A549 (cell line): Measurements from ENCODE around the gene FASTK. TPM values are rescaled to one million over a fixed set of nuclear protein-coding genes. Genes with fewer than 3 reads are reported as not detected.

Experiments used
- ATAC-seq, 2 experiments: fragments of 200-7000 bp in 1 of 2; fragments of >200 bp in 1 of 2; cut with Nextera tagmentation in 1 of 2; cut with Tn5 transposase in 1 of 2; 3 replicates each; pipeline versions ENCODE4 v1.8.0 to v1.9.1; 2018 to 2020; ENCODE audit warnings: mild to moderate bottlenecking in 1 of 2, moderate library complexity in 1 of 2
- CTCF ChIA-PET: fragments of 300-600 bp; sonication (Branson Sonifier 250); formaldehyde crosslinking; extraction: SDS; loops from one replicate; lab custom pipeline; 2021; ENCODE audit warnings: antibody characterized with exemption, inconsistent platforms; lab: Yijun Ruan, JAX
- POLR2A ChIA-PET: fragments of 350-600 bp; formaldehyde crosslinking; extraction: SDS; loops from one replicate; lab custom pipeline; 2021; ENCODE audit warnings: antibody characterized with exemption, inconsistent platforms; lab: Yijun Ruan, JAX
- DNase-seq, 2 experiments: peaks; one replicate each; pipeline versions ENCODE4 v3.0.0 to v3.0.0-alpha.2; 2011 to 2016; ENCODE audit warnings: low read depth in 1 of 2, low spot score in 1 of 2
- FAIRE-seq: peaks from 2 replicates; lab custom pipeline; 2011; peaks lifted over from hg19 to GRCh38; lab: Jason Lieb, UNC
- H3K27ac ChIP-seq, 2 experiments: fragments of >200 bp; sonication (Bioruptor Twin); formaldehyde crosslinking; 3 replicates each; pipeline ENCODE4 v1.5.1; 2016 to 2017
- H3K4me1 ChIP-seq: fragments of >200 bp; sonication (Bioruptor Twin); formaldehyde crosslinking; 3 replicates; pipeline ENCODE4 v1.6.1; 2016
- H3K4me2 ChIP-seq: fragments of >200 bp; sonication (Bioruptor Twin); formaldehyde crosslinking; 3 replicates; pipeline ENCODE4 v1.6.1; 2016
- H3K4me3 ChIP-seq: fragments of >200 bp; sonication (Bioruptor Twin); formaldehyde crosslinking; 3 replicates; pipeline ENCODE4 v1.5.1; 2016
- H3K9me3 ChIP-seq: fragments of >200 bp; sonication (Bioruptor Twin); formaldehyde crosslinking; 3 replicates; pipeline ENCODE4 v1.6.1; 2016
- BHLHE40 ChIP-seq: IDR thresholded peaks from 2 replicates; pipeline ENCODE4 v1.6.1; 2012; ENCODE audit warnings: low read depth, low read length, inconsistent platforms
- CEBPB ChIP-seq, 2 experiments: fragments of >200 bp in 1 of 2; sonication (Bioruptor Twin) in 1 of 2; formaldehyde crosslinking in 1 of 2; IDR thresholded peaks; 2 replicates each; pipeline ENCODE4 v1.6.1; 2012 to 2016
- CHD4 ChIP-seq: fragments of 200-600 bp; sonication (generic); IDR thresholded peaks from 2 replicates; pipeline ENCODE4 v1.6.1; 2016; ENCODE audit warnings: antibody characterized with exemption, mild to moderate bottlenecking, borderline replicate concordance
- EHMT2 ChIP-seq: fragments of 200-600 bp; sonication (generic); IDR thresholded peaks from 2 replicates; pipeline ENCODE4 v1.6.1; 2016; ENCODE audit warnings: antibody characterized with exemption, low read depth, mild to moderate bottlenecking, moderate library complexity
- EP300 ChIP-seq, 2 experiments: fragments of >200 bp; sonication (Bioruptor Twin); formaldehyde crosslinking; IDR thresholded peaks; 2 replicates in 1 of 2; 3 replicates in 1 of 2; pipeline ENCODE4 v1.6.1; 2016 to 2017
- ESRRA ChIP-seq: fragments of 150-350 bp; IDR thresholded peaks from 2 replicates; pipeline ENCODE4 v1.6.1; 2014; ENCODE audit warnings: mild to moderate bottlenecking, low read length, borderline replicate concordance
- FOSL2 ChIP-seq, 2 experiments: fragments of 450-650 bp in 1 of 2; fragments of >200 bp in 1 of 2; sonication (Bioruptor Twin) in 1 of 2; formaldehyde crosslinking; IDR thresholded peaks; 2 replicates each; pipeline versions ENCODE4 v1.5.0 to v1.6.1; 2016 to 2020; ENCODE audit warnings: mild to moderate bottlenecking in 1 of 2, moderate library complexity in 1 of 2
- GATA3 ChIP-seq: IDR thresholded peaks from 2 replicates; pipeline ENCODE4 v1.6.1; 2012; ENCODE audit warnings: borderline replicate concordance
- JUN ChIP-seq, 2 experiments: fragments of >200 bp; sonication (Bioruptor Twin); formaldehyde crosslinking; IDR thresholded peaks; 2 replicates in 1 of 2; 3 replicates in 1 of 2; pipeline ENCODE4 v1.6.1; 2016 to 2017
- JUNB ChIP-seq: fragments of >200 bp; sonication (Bioruptor Twin); formaldehyde crosslinking; IDR thresholded peaks from 2 replicates; pipeline ENCODE4 v1.6.1; 2016
- KDM1A ChIP-seq: fragments of 200-600 bp; sonication (generic); IDR thresholded peaks from 2 replicates; pipeline ENCODE4 v1.6.1; 2016; ENCODE audit warnings: low read depth, mild to moderate bottlenecking
- MAFK ChIP-seq: fragments of 450-650 bp; IDR thresholded peaks from 2 replicates; pipeline ENCODE4 v1.6.1; 2014; ENCODE audit not compliant: partially characterized antibody
- MAX ChIP-seq: IDR thresholded peaks from 2 replicates; pipeline ENCODE4 v1.6.1; 2012
- PBX3 ChIP-seq: IDR thresholded peaks from 2 replicates; pipeline ENCODE4 v1.6.1; 2012
- POLR2A ChIP-seq: IDR thresholded peaks from 2 replicates; pipeline ENCODE4 v1.6.1; 2012; ENCODE audit warnings: mild to moderate bottlenecking, low read length
- RAD21 ChIP-seq, 2 experiments: fragments of >200 bp in 1 of 2; sonication (Bioruptor Twin) in 1 of 2; formaldehyde crosslinking in 1 of 2; IDR thresholded peaks in 1 of 2; conservative IDR thresholded peaks in 1 of 2; 2 replicates in 1 of 2; 3 replicates in 1 of 2; pipeline ENCODE4 v1.6.1; 2012 to 2018; ENCODE audit warnings: inconsistent platforms in 1 of 2
- RARB ChIP-seq: fragments of 250-450 bp; sonication (Bioruptor Pico); IDR thresholded peaks from 2 replicates; pipeline ENCODE4 v1.8.0; 2021; ENCODE audit warnings: mild to moderate bottlenecking, moderate library complexity
- REST ChIP-seq: fragments of 200-600 bp; sonication (generic); IDR thresholded peaks from 2 replicates; pipeline ENCODE4 v1.6.1; 2016; ENCODE audit warnings: antibody characterized with exemption, mild to moderate bottlenecking, moderate library complexity
- SREBF2 ChIP-seq: fragments of 450-650 bp; IDR thresholded peaks from 2 replicates; pipeline ENCODE4 v1.6.1; 2014; ENCODE audit warnings: mild to moderate bottlenecking, moderate library complexity
- WGBS: methylation state at CpG from one replicate; pipeline ENCODE4 v1.1.6; 2017; ENCODE audit errors: missing lambda C conversion rate; 5-methylcytosine and 5-hydroxymethylcytosine counted together
- polyA plus RNA-seq, 4 experiments: library from polyadenylated mRNA; depleted of rRNA in 3 of 4; stranded (reverse); fragments of >200 nt; fragmentation: RNase III in 1 of 4; extraction: RNeasy Plus Mini Kit Qiagen cat#74134 plus additional on column Dnase treatment in 1 of 4; gene quantifications; 2 replicates in 3 of 4; 3 replicates in 1 of 4; pipeline ENCODE4 v1.2.3, GENCODE V29; 2011 to 2017
- TF ChIP-seq, protein P1 (sequence below): fragments of >200 bp; sonication (Bioruptor Twin); formaldehyde crosslinking; IDR thresholded peaks from 3 replicates; pipeline ENCODE4 v1.6.1; 2016
- TF ChIP-seq, protein P2 (sequence below): fragments of >200 bp; sonication (Bioruptor Twin); formaldehyde crosslinking; IDR thresholded peaks from 2 replicates; pipeline ENCODE4 v1.6.1; 2016

FASTK gene
- polyA plus RNA-seq, 2 of the 4 experiments (the other 2 are of a cell fraction) = 38.5 to 72.4 TPM

DNA sequence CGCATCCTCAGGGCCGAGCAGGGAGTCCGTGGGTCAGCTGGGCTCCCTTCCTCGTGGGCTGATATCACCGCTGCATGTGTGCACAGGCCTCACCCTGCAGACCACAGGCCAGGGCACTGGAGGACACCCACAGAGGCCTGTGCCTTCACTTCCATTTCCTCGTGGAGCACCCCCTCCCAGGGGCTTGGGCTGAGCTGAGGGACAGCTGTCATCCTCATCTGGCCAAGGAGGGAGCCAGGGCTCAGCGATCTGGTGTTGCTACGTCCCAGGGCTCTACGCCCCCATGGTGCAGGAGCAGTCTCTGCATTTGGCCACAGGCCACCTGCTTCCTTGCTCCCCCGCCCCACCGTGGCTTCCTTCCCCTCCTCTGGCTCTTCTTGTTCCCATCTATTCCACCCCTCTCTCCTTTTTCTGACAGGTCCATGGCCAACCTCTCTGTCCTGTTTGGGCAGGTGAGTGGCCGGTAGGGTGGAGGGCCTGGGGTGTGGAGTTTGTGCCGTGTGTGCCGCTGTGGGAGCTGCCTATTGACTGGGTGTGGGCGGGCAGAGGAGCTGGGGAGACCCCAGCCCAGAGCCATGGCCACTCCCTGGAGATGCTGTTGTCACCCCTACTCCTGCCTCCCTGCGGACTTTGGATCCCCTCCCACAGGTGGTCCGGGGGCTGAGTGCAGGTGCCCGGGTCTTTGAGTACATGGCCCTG lies 40.6 kb downstream of the FASTK start:
- TF ChIP-seq BHLHE40 = no peak
- 0 out of 2 replicates have a peak, but pooled peaks have one; percentile 9 for TF ChIP-seq MAX
- Histone ChIP-seq H3K4me3 (no peak overlapping the region), H3K9me3 (no peaks in the 10 kb centered on the region), H3K4me1 (peaks cover 33% of the 10 kb centered on the region), H3K4me2 (peak overlapping the region; percentile 65), H3K27ac (peak overlapping the region; percentile 79 to 88)
- ChIA-PET POLR2A (interaction anchor here (1.2 to 1.8 kb wide), 4 partner anchors 8 to 22 kb away, joined by 3 to 15 read pairs (median 10); partner anchors contain the start of genes ABCB8, ASIC3 and CDK5), CTCF (interaction anchor here (1.0 to 4.4 kb wide), 10 partner anchors 10 to 80 kb away, joined by 3 to 24 read pairs (median 5); partner anchors contain the start of genes ABCB8 and ATG9B)
- no peak for DNase-seq
- peak; percentile 16 to 37 for ATAC-seq
- 61% methylated on average over 15 of the region's 18 CpGs for WGBS
- FAIRE-seq = no peak

DNA sequence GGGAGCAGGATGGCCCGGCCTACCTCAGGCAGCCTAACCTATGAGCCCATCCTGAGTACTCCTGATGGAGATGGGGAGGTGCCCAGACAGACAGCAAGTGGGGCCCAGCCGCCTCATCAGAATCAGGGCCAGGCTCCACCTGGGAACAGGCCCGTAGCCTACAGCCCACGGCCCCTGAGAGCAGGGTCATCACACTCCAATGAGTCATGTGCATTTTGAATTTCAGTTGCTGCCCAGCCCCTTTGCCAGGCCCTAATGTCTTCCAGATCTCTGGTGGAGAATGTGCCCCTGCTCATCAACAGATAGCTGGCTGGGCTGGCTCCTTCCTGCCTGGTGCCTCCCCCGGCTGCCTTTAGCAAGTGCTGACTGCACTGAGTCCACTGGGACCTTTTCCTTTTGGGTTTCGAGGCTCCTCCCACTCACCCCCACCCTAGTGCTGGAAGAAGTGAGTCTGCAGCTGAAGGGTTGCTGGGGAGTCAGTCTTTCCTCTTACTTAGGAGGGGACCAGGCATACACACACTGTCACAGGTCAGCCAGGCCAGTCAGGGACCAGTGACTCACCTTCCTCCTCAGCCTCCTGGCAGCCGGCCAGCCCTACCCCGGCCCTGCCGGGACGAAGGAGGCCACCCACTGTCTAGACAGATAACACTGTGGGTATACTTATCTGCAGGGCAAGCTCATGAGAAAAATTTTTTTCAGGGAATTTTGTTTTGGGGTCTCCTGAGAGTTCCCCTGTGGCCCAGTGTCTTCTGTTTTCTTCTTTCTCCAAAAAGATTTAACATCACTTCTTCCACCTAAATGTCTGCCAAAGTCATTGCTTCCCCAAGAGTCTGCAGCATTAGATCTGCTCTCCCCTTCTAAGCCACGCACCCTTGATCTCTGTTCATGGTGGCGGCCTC lies 41.4 kb downstream of the FASTK start:
- POLR2A ChIA-PET = interaction anchor here (0.8 to 1.8 kb wide), 5 partner anchors 8 to 41 kb away, joined by 3 to 15 read pairs (median 9); partner anchors contain the start of genes ABCB8, ASIC3, CDK5 and FASTK
- WGBS = 15% methylated on average over 11 of the region's 12 CpGs

More for the DNA sequence above, 41.4 kb downstream of the FASTK start:
- TF ChIP-seq, protein P1, sequence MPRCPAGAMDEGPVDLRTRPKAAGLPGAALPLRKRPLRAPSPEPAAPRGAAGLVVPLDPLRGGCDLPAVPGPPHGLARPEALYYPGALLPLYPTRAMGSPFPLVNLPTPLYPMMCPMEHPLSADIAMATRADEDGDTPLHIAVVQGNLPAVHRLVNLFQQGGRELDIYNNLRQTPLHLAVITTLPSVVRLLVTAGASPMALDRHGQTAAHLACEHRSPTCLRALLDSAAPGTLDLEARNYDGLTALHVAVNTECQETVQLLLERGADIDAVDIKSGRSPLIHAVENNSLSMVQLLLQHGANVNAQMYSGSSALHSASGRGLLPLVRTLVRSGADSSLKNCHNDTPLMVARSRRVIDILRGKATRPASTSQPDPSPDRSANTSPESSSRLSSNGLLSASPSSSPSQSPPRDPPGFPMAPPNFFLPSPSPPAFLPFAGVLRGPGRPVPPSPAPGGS = 0 out of 3 replicates have a peak, but pooled peaks have one; percentile 43
- TF ChIP-seq RAD21 (conservative IDR thresholded peaks at IDR 0.05 in 1 of 2, IDR thresholded peaks at IDR 0.05 in 1 of 2) (peak in 1 of 2 experiments; percentile 5; a peak in 2 of 5 replicates), KDM1A (no peak), EHMT2 (no peak), GATA3 (peak; percentile 50; the same call in 1 of the 2 replicates), EP300 (IDR thresholded peaks at IDR 0.05) (no peak), JUN (IDR thresholded peaks at IDR 0.05) (peak; percentile 41 to 59; a peak in 4 of 5 replicates), POLR2A (peak; percentile 48), SREBF2 (no peak), ESRRA (no peak), REST (no peak), RARB (no peak), JUNB (peak; percentile 49), MAX (peak; percentile 39; the same call in 1 of the 2 replicates), CEBPB (IDR thresholded peaks at IDR 0.05) (no peak), PBX3 (peak; percentile 28; the same call in 1 of the 2 replicates), MAFK (peak; percentile 33), CHD4 (no peak), FOSL2 (IDR thresholded peaks at IDR 0.05) (peak; percentile 59; the same call in 1 of the 2 replicates), FOSL2 (CRISPR knock-in tag; IDR thresholded peaks at IDR 0.05) (peak; percentile 90)
- TF ChIP-seq, protein P2, sequence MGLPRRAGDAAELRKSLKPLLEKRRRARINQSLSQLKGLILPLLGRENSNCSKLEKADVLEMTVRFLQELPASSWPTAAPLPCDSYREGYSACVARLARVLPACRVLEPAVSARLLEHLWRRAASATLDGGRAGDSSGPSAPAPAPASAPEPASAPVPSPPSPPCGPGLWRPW = no peak
- Histone ChIP-seq H3K4me1 (peaks cover 33% of the 10 kb centered on the region), H3K4me3 (no peak overlapping the region), H3K4me2 (peak overlapping the region; percentile 65), H3K27ac (peak overlapping the region; percentile 79 to 88), H3K9me3 (no peaks in the 10 kb centered on the region)
- CTCF ChIA-PET = interaction anchor here (1.0 to 4.4 kb wide), 10 partner anchors 9 to 81 kb away, joined by 3 to 24 read pairs (median 5); partner anchors contain the start of genes ABCB8 and ATG9B
- FAIRE-seq (peak; percentile 96), DNase-seq (peak; percentile 79 to 93), ATAC-seq (peak; percentile 81 to 88)
